ENCODE measurements around the gene ATP5F1C.

DNA sequence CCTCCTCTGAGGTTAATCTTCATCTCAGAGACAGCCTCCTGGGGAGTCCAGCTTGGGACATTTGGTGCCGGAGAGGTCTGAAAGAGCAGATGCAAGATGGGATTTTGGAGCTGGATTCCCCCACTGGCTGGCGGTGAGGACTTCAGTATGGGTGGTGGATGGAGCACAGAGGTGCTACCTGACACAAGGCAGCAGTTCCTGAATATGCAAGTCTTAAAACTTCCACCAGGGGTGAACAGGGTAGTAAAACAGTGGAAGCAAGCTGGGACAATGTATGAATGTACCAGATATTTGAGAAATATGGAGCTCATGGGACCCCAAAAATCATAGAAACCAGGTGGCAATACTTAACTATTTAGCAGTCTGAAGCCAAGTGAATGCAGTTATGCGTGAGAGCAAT is 25.5 kb downstream of the ATP5F1C start:
- TF ChIP-seq, protein P1, sequence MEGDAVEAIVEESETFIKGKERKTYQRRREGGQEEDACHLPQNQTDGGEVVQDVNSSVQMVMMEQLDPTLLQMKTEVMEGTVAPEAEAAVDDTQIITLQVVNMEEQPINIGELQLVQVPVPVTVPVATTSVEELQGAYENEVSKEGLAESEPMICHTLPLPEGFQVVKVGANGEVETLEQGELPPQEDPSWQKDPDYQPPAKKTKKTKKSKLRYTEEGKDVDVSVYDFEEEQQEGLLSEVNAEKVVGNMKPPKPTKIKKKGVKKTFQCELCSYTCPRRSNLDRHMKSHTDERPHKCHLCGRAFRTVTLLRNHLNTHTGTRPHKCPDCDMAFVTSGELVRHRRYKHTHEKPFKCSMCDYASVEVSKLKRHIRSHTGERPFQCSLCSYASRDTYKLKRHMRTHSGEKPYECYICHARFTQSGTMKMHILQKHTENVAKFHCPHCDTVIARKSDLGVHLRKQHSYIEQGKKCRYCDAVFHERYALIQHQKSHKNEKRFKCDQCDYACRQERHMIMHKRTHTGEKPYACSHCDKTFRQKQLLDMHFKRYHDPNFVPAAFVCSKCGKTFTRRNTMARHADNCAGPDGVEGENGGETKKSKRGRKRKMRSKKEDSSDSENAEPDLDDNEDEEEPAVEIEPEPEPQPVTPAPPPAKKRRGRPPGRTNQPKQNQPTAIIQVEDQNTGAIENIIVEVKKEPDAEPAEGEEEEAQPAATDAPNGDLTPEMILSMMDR (IDR thresholded peaks at IDR 0.05 in 4 of 5, conservative IDR thresholded peaks at IDR 0.05 in 1 of 5): no peak
- no peak for TF ChIP-seq POLR2A (IDR thresholded peaks at IDR 0.05)
